Hepatic stellate cell (primary cell): ENCODE data around the gene C2orf76.
A peak's percentile ranks its signal among the peaks of the same experiment; 100 is the strongest.
"Not testable (repeated sequence)": the region's sequence is repeated elsewhere in the genome, so short reads cannot be mapped to it uniquely, and the experiment has no call there.

ENCODE experiments used
- DNase-seq: peaks from one replicate; pipeline ENCODE4 v3.0.0; 2011; ENCODE audit warnings: low spot score

The C2orf76 gene

DNA sequence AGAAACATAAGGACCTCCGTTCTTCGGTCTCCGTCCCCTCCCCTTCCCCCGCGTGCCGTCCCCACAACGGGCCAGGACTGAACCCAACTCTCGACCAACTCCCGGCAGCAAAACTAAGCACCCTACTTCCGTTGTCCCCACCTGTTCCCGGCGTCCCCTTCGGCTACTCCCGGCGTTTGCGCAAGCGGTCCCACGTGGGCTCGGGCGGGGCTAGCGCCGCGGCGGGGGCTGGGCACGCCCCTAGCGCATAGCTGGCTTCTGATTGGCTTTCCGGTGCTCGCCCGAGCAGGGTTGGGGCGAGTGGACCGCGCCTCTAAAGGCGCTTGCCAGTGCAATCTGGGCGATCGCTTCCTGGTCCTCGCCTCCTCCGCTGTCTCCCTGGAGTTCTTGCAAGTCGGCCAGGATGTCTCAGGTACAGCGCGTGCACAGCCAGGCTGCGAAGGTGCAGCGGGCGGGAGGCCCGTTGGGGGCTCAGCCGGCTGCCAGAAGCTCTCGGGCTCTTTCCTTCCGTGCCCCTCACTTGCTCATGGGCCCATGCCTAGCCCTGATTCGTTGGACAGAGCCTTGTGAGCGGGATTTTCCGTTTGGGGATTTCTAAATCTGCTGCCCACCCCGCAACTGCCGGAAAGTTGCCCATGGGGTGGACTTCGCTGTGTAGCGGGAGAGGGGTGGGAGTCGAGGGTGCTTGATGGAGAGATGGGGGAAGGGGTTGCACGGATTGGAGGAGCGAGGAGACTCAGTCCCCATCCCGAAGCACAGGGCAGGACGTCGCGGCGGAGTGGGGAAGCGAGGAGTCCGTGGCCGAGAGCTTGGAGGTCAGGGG is at the start of gene C2orf76, which contains the start of gene DBI:
C2orf76 (minus strand) TSS at position 186 of the 823 bp plus-strand sequence. CDS start 26,875 bp downstream, outside the sequence.
DBI (plus strand) TSS at position 329 of the 823 bp plus-strand sequence; CDS start at position 404, 75 bp downstream.
- DNase-seq: peak; percentile 97

DNA sequence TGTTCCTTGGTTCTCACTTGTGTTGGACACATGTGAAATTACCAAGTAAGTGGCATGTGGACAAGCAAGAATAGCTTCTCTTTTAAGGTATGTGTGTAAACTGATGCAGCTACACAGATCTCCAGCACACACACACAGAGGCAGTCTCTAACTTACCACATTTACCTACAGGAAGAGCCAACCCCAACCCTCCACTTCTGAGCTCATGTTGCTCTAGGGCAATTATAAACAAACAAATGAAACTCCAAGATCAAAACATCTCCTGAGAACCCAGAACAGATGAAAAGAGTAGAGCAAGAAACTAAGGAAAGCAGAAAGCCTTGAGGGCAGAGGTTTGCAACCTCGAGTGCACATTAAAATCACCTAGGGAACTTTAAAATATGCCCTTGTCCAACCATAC is 49.0 kb upstream of the C2orf76 start:
- no peak for DNase-seq

DNA sequence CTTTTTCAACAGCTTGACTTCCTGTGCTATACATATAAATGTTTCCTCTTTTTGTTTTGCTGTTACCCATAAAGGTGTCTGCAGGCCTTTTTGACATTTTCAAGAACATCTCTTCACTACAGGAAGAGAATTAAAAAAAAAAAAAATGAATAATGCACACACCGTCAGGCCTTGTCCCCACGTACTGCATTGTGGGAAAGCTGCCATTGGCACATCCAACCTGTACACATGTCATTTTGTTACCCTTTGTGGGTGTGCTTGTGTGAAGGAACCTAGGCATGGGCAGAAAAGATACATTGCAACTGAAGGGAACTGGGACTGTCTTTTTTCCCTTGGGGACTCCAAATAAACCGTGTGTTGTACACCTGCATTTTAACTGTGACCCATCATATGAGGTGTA is 48.3 kb upstream of the C2orf76 start:
- DNase-seq: no peak

DNA sequence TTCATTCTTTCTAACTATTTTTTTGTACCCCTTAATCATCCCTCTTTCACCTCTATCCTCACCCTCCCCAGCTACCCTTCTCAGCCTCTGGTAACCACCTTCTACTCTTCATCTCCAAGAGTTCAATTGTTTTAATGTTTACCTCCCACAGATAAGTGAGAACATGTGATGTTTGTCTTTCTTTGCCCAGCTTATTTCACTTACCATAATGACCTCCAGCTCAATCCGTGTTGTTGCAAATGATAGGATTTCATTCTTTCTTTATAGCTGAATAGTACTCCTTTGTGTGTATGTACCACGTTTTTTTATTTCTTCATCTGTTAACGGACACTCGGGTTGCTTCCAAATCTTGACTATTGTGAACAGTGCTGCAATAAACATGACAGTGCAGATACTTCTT is 42.9 kb upstream of the C2orf76 start:
- DNase-seq: no peak

DNA sequence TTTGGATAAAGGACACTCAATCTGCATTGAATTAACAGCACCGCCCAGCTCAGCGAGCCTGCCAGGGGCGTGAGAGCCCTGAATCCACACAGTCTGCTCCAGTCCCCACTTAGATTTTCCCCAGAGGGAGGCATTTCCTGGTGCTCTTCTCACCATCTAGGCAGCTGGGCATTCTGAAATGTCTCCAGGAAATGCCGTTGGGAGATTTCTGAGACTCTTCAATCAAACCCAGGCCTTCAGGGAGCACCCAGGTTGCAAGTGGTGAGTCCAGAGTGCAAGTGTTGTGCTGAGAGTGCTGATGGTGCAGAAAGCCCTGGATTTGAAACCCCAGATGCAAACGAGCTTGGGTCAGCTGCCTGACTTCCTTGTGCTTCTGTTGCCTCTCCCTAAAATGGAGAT is 41.6 kb upstream of the C2orf76 start:
- DNase-seq: no peak

DNA sequence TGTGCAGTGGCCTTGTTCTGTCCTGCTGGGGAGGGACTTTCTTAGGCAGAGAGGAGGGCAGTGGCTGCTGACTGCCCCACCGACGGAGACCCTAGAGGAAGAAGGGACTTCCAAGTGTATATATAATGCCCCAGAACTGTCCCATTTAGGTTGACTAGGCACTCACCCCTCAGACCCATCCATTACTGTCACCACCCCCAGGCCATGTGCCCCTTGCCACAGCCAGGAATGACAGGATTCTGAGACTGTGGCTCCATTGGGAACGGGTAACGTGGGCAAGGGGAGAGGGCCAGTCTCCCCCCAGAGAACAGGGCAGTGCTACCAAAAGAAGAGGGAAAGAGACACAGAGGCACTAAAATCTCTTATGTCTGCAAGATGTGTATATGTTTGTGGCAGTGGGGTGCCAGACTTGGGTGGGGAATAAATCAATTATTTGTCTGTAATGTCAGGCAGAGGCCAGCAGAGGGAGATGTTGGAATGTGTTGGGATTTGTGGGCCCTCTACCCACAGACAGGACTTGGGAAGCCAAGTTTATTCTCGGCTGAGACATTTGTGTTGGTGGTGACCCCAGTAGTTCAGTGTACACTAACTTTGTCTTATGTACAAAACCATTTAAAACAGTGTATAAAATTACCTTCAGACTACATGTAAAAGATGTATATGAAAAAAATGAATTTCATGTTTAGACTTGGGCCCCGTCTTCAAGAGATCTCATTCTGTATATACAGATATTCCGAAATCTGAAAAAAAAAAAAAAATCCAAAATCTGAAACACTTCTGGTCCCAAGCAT is 41.0 kb upstream of the C2orf76 start:
- peak; percentile 61 for DNase-seq

DNA sequence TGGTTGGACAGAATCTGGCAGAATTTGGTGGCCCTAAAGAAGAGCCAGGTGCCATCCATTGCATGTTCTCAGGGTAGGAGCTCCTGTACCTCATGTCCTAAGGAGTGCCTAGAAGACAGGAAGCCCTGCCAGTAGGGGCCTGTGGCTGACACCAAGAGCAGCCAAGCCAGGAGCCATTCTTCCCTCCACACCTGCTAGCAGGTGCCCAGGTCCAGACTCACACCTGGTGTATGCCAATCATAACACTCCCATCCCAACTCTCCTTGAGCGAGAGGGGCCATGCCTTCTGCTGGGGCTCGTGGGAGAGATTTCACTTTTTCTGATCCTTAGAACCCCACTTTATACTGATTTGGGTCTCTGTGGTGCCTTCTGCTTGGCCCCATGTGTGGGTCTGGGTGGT is 38.5 kb upstream of the C2orf76 start:
- DNase-seq: no peak

DNA sequence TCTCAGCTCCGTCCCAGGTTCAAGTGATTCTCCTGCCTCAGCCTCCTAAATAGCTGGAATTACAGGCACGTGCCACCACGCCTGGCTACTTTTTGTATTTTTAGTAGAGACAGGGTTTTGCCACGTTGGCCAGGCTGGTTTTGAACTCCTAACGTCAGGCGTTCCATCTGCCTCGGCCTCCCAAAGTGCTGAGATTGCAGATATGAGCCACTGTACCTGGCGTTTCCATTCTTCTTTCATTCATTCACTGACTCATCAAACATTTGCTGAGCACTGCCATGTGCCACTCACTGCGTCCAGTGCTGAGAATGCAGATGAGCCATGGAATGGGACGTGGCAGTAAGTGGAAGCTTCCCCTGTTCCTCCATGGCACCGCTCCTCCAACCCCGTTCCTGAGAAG is 37.0 kb upstream of the C2orf76 start:
- not testable (repeated sequence) for DNase-seq

DNA sequence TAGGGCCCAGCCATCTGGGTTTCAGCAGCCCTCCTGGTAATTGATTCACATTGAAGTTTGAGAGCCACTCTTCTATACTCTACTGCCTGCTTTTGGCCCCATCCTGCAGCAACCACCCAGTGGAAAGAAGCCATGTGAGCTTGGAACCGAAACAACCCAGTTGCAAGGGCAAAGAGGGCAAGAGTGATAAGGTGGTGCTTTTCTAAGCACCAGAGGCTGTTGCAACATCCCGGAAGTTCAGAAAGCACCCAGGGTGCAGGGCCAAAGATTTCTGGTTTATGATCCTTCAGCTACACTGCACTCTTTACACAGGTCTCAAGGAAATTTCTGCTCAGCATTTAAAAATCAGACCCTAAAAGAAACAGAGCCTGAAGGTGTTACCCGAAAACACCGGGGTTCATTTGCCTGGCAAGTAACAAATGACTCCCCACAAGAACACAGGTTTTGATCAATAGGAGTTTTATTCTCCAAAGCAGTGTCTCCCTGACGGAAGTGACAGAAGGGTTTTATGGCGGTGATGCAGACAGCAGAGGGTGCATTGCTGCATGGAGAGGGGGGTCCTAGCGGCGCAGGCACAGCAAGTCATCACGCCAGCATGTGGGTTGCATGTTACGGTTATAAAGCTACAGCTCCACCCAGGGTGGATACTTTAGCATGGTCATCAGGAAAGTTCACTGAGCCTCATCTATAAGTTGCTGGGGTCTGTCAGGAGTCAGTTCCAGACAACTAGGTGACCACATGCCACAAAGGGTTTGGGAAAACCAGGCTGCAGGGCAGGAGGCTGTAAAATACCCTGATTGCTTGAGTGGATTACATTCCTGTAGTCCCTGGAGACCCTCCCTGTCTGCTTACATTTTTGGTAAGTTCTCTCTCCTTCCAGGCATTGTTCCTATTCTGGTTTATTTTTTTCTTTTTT is 36.3 kb upstream of the C2orf76 start:
- DNase-seq: no peak

DNA sequence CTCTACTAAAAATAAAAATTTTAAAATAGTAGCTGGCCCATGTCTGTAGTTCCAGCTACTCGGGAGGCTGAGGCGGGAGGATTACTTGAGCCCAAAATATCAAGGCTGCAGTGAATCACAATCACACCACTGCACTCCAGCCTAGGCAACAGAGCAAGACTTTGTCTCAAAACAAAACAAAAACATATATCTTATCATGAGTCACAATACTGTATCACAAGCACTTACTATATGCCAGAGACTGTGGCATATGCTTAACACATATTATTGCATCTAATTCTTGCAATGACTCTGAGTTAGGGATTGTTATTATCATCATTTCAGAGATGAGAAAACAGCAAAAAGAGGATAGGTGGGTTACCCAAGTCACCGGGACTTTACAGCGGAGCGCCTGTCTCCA is 35.5 kb upstream of the C2orf76 start:
- no peak for DNase-seq

DNA sequence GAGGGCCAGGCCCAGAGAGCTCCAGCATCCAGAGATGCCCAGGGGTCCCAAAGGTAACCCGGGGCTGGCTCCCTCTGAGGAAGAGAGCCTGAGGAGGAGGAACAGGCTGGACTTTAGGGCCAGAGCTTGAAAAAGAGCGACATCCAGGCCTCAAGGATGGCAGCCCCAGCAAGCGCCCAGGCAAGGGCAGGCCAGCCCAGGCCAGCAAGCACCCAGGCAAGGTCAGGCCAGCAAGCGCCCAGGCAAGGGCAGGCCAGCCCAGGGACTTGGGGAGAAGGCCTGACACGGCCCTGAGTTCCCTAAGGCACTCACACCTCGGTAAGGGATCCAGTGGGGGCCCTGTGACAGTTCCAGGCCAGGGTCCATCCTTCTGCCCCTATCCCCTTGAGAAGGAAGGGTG is 30.6 kb upstream of the C2orf76 start:
- no peak for DNase-seq

DNA sequence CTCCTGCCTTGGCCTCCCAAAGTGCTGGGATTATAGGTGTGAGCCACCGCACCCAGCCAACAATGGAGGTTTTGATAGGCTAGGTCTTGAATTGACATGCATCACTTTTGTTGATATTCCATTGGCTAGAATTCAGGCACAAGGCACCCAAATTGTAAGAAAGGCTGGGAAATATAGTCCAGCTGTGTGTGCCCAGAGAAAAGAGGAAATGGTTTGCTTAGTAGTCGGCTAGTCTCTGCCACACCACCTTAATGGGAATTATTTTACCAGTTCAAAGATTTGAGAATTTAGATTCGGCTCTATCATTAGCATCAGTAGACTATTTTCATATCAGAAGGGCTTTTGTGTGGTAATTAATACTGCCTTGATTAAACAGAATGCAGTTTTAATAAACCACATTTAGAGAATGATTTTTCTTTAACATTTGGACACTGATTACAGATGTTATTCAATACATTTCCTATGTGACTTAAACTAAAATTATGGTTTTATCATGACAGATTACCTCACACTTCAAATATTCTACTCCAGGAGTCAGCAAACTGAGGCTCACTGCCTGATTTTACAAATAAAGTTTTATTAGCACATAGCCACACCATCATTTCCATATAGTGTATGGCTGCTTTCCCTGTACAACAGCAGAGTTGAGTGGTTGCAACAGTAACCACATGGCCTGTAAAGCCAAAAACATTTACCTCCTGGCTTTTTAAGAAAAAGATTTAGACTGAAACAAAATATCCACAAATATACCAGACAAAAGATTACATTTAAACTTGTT is 27.5 kb upstream of the C2orf76 start:
- DNase-seq: no peak

DNA sequence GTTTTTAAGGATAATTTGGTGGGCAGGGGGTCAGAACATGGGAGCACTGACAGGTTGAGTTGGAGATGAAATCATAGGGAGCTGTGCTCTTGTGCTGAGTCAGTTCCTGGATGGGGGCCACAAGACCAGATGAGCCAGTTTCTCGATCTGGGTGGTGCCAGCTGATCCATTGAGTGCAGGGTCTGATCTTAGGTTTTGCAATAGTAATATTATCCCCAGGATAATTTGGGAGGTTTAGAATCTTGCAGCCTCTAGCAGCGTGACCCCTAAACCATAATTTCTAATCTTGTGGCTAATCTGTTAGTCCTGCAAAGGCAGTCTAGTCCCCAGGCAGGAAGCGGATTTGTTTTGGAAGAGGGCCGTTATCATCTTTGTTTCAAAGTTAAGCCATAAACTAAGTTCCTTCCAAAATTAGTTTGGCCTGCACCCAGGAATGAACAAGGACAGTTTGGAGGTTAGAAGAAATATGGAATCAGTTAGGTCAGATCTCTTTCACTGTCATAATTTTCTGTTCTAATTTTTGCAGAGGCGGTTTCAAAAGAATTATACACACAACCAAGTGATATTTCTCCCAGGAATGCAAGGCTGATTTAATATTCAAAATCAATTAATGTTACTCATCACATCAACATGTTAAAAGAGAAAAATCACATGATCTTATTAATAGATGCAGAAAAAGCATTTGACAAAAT is 23.1 kb upstream of the C2orf76 start:
- DNase-seq: no peak

DNA sequence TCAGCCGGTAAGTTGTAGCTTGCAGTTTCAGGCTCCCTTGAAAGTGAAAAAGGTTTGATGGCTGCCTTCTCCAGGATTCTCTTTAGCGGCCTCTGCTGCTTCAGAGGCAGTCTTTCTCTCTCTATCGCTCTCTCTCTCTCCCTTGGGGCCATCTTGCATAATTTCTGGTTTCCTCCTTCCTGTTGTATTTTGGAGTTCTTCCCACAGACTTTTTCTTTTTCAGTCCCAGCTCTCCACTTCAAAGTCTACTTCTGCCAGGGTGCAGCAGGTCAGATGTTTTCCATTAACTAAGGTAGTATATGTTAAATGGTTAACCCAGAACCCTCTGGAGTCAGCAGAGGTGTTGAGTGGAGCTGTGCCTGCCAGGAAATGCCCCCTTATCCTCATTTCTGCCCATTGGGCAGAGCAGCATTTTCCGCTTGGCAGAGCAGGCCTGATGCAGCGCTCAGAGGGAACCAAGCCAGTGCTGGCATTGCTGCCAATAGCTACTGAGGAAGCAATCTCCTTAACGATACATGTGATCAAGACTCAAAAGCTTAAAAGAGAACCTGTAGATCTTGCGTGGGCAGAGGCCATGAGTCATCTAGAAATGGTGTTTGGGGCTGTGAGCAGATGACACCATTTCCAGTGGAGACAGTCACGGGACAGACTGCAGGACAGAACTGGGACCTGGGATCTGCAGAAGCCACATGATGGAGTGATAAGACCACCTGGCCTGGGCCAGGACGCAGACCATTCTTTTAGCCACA is 20.9 kb upstream of the C2orf76 start:
- peak; percentile 63 for DNase-seq

DNA sequence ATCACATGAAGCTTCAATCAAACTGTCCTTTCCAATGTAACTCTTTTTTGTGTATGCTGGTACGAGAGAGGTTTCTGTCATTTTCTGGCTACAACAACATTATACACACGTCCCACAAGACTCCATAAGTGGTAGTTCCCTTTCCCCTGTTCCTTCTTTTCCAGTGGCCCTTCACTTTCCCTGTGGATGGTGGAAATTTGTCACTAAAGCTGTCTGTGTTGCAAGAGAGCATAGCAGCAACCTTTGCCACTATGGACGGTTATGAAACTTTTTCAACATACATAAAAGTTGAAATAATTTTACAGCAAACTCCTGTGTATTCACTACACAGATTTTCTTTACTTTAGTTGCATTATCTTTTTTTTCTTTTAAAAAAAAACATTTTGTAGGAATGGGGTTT is 18.8 kb upstream of the C2orf76 start:
- no peak for DNase-seq

DNA sequence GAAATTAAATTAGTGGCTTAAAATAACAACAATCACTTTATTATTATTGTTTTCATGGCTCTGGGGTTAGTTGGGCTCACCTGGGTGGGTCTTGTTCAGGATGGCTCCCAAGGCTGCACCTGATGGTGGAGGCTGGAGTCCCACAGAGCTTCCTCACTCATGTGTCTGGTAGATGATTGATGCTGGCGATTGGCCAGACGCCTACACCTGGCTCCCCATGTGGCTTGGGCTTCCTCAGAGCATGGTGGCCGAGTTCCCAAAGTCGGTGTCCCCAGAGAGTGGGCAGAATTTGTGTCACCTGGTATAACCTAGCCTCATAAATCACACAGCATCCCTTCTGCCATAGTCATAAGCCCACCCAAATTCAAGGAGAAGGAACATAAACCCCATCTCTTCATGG is 18.3 kb upstream of the C2orf76 start:
- DNase-seq: no peak

DNA sequence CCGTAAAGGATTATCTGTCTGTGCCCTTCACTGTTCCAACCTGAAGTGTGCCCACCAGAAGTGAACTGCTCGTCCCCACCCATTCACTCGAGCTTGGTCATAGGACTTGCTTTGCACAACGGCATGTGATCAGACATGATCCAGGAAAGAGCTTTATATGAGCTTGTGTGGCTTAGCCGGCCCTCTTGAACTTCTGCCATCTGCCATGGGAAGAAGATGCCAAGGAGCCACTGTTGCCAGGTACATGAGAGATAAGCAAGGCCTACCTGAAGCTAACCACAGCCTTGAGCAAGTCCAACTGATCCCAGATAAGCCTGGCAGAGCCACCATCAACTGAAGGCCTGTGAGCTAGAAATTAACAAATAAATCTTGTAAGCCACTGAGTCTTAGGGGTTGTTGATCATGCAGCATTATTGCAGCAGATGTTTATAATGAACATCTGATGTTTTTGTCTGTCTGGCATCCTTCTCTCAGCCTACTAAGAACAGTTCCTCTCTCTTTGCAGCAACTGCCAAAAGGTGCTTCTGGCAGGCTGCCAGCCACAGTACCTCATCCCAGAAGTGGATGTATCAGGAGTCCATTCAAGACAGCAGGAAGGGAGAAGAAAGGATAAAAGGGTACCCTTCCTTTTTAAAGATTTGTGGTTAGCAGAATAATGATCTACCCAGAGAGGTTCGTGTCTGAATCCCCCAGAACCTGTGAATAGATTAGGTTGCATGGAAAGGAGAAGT is 16.9 kb upstream of the C2orf76 start:
- DNase-seq: no peak

DNA sequence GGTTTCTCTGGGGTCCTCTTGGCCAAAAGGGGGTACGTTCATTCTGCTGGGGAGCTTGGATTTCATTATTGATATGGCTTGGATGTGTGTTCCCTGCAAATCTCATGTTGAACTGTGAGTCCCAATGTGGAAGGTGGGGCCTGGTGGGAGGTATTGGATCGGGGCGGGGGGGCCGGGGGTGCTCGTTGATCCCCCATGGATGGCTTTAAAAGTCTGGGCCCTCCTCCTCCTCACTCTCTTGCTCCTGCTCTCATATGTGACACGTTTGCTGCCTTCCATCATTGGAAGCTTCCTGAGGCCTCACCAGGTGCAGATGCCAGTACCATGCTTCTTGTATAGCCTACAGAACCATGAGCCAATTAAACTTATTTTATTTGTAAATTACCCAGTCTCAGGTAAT is 11.9 kb upstream of the C2orf76 start:
- DNase-seq: no peak

DNA sequence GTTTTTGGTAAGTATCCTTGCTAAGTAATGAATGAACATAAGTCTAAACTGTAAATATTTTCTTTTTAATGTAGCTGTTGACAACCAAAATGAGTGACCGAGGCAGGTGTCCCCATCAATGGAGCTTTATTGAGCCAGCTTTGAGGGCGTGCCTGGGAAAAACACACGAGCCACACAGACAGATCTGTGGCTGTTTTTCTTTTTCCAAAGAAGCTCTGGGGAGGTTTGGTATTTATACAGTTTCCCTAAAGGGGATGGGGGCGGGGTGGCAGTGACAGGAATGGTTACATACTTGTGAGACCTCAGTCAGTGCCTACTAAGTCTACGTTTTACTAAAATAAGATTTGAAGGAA is 11.3 kb upstream of the C2orf76 start:
- no peak for DNase-seq
